GOT3 (cell line): ENCODE data around the gene RNF217.
A peak's percentile ranks its signal among the peaks of the same experiment; 100 is the strongest.
"Not testable (repeated sequence)": the region's sequence is repeated elsewhere in the genome, so short reads cannot be mapped to it uniquely, and the experiment has no call there.

Experiments used
- DNase-seq: peaks from one replicate; lab custom pipeline; 2025; ENCODE audit warnings: mixed read lengths; lab: John Stamatoyannopoulos, UW

The RNF217 gene

DNA sequence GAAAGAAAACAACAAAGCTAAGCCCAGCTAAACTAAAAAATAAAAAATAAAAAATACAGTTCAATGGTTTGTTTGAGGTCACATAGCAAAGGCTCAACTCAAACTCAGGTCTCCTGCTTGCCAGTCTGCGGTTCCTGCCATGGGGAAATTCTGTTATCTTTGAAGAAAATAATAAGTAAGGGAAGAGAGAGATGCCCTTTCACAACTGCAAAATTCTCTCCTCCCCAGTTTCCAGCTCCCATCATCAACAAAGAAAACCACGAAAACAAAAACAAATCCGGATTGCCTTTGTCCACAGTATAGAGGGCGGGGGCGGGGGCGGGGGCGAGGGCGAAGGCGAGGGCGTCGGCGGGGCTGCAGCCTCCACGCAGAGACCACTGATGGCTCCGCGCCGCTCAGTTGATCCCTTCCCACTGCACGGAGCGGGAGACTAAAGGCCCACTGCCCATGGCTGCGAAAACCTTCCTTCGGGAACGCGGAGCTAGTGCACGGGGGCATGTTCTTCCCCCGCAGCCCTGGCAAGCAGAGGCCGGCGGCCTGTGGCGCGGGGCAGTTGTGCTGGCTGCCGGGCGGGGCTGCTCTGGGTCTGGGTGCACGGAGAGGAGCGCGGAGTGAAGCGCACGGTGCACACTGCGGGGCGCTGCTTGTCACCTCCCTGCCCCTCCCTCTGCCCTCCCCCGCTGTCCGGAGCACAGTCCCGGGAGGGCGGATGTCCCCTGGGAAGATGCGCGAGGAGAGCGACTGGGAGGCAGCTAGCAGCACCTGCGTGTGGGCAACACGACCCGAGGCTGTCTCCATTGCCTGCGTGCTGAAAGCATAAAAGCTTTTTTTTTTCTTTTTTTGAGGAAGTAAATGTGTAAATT lies 137.2 kb downstream of the RNF217 start:
- DNase-seq = peak; percentile 14

DNA sequence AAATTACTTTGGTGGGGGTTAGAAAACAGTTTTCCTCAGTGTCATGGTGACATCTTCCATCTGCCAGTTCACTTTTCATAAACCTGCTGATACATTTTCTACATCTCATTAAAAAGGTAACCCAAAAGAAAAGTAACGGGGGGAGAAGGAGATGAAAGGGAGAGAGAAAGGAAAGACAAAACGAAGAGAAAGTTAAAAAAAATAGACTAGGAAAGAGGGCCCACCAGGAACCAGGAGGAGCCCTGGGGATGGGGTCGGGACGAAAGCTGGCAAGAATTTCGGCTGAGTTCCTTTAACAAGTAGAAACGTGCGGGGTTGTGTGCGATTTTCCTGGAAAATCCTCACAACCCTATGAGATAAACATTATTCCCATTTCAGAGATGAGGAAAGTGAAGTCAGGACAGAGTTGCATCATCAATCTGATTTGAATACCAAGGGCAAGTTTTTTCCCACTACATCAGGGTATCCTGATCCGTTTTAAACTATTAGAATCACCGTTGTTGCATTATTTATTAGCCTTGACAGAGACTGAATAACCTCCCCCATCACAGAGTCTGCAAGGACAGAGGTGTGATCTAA lies 137.9 kb downstream of the RNF217 start:
- no peak for DNase-seq

DNA sequence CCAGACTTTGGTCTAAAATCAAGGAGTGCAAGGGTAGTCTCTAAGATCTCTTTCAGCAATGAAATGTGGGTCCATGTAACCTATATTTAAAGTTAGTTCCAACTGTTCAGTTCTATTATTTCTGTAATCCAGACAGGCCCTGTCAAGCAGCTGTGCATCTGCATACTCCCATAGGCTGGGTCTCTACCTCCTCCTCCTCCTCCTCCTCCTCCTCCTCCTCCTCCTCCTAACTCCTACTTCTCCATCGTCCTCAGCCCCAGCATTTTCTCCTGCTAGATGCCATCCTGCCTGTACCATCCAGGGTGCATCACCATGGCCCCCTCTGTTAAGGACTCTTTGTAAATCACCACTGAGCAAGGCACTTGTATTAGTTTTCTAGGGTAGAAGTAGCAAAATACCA lies 138.9 kb downstream of the RNF217 start:
- no peak for DNase-seq

DNA sequence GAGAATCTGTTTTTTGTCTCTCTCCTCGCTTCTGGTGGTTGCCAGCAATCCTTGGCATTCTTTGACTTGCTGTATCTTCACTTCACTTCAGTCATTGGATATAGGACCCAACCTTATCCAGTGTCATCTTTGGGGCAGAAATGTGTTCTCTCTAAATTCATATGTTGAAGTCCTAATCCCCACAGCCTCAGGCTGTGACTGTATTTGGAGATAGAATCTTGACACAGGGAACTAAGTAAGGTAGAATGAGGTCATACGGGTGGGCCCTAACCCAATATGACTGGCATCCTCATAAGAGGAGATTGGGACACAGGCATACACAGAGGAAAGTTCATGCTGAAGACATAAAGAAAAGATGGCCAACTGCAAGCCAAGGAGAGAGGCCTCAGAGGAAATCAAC lies 139.4 kb downstream of the RNF217 start:
- no peak for DNase-seq

DNA sequence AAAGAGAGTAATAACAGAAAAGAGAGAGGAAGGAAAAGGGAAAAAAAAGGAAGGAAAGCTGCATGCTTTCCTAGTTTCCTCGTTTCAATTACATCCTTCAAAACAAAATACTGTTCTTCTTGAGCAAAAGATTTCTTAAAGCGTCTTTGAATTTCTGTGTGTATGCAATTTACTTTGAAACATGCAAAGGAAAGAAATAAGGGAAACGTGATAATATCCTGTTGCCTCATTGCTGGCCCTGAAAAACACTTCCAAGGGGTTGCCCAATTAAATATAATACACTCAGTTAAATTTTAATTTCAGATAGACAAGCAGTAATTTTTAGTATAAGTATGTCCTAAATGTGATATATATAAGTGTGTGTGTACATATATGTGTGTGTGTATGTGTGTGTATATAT lies 140.2 kb downstream of the RNF217 start:
- no peak for DNase-seq

DNA sequence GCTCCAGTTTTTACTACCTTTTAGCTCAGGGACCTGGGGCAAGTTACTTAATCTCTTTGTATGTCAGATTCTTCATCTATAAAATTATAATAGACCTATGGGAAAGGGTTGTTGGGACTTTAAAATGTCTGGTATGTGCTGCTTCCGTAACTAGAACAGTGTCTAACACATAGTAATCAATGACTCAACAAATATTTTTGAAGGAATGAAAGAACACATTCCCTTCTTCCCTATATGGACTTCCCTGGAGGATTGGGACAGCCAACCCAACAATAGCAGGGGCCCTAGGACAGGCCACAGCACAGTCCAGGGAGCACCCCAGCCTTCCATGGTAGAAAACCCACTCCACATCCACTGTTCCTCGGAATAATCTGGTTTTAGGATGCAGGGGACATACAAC lies 140.7 kb downstream of the RNF217 start:
- no peak for DNase-seq

DNA sequence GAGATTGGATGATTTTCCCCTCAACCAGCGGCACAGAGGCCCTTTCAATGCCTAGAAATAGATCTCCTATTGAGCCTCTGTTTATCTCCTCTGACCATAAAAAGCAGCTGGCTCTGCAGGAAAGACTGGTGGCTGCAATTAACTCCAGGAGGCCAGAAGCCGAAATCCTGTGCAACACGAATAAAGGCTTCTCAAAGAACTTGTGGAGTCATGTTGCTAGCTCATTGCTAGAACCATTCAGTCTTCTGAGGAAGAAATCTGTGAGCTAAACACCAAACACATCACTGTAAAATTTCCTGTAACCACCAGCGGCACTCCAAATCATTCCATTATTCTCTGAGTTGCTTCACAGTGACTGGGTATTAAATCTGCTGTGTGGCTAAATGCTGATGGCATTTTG lies 142.2 kb downstream of the RNF217 start:
- DNase-seq = no peak

DNA sequence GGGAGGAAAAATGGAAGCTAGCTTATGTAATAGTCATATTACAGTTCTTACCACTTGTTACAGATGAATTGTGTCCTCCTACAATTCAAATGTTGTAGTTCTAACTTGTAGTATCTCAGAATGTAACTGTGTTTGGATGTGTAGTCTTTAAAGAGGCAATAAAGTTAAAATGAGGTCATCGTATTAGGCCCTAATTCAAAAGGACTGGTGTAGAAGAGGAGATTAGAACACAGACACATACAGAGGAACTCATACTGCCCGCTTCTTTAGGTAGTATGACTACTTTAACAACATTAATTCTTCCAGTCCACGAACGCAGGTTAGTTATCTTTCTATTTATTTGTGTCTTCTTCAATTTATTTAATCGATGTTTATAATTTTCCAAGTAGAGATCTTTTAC lies 144.8 kb downstream of the RNF217 start:
- no peak for DNase-seq

DNA sequence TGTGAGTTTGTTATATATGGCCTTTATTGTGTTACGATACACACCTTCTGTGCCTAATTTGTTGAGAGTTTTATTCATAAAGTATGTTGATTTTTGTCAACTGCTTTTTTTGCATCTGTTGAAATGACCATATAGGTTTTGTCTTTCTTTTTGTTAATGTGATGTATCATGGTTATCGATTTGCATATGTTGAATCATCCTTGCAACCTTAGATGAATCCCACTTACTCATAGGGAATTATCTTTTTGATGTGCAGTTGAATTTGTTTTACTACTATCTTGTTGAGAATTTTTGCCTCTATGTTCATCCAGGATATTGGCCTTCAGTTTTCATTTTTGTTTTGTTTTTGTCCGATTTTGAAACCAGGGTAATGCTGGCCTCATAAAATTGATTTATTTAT lies 145.7 kb downstream of the RNF217 start:
- no peak for DNase-seq

DNA sequence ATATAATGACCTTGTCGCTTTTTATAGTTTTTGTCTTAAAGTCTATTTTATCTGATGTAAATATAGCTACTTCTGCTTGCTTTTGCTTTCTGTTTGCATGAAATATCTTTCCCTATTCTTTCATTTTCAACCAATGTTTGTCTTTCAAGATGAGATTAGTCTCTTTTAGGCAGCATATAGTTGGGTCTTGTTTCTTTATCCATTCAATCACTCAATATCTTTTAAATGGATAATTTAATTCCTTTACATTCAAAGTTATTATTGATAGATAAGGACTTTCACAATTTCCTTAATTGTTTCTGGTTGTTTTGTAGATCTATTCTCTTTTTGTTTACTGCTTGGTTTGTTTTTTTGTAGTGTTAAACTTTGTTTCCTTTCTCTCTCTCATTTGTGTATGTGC lies 147.8 kb downstream of the RNF217 start:
- no peak for DNase-seq

DNA sequence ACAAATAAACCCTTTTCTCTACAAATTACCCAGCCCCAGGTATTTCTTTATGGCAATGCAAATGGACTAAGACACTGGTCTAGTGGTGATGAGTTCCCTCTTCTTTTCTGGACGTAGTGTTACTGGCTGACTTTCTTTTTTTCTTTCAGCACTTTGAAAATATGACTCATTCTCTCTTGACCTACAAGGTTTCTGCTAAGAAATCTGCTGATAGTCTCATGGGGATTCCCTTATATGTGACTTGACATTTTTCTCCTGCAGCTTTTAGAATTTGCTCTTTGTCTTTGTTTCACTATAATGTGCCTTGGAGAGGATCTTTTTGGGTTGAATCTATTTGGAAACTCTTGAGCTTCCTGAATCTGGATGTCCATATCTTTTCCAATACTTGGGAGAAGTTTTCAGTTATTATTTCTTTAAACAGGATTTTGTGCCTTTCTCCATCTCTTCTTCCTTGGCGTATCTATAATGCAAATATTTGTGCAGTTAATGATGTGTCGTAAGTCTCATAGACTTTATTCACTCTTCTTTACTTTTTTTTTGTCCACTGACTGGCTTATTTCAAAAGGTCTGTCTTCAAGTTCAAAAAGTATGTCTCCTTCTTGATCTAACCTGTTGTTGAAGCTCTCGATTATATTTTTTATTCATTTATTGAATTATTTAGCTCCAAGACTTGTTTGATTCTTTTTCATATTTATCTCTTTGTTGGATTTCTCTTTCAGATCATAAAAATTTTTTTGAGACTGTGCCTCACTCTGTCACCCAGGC lies 149.2 kb downstream of the RNF217 start:
- no peak for DNase-seq

DNA sequence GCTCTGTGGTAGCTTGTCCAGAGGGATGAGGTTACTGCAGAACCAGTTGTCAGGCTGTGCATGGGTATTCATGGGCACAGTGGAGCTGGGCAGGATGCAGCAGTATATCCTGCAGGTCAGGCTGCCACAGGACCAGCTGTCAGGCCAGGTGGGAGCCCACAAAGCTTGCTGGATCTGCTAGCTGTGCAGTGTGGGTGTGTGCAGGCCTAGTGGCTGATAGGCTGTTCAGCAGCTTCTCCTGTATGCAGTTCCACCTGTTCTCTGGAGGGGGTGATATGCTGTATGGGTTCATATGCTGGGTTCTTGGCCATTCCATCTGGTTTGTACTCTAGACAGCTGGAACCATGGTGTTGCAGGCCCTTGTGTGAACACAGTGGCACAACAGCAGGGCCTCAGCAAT lies 150.7 kb downstream of the RNF217 start:
- no peak for DNase-seq

DNA sequence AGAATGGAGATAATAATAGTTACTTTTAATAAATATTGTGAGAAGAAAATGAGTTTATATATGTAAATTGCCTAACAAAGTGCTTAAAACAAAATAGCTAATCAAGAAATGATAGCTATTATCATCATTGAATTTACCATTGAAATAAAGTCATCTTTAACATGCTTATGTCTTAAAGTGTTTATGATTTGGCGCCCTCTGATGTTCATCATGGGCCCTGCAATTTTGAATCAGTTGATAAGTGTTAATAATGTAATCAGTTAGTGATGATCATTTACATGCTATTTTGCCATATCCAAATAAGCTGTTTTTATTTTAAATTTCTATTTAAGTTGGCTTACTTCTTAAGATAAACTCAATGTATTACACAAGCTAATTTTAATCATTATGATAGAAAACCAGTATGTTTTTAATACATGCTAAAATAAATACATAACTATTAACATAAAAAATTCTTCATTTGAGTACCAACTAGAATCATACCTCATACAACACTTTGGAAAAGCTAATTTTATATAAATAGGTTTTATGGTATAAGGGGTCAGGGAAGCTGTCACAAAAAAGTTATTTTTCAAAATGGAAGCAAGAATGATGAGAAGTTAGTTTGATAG lies 152.1 kb downstream of the RNF217 start:
- no peak for DNase-seq

DNA sequence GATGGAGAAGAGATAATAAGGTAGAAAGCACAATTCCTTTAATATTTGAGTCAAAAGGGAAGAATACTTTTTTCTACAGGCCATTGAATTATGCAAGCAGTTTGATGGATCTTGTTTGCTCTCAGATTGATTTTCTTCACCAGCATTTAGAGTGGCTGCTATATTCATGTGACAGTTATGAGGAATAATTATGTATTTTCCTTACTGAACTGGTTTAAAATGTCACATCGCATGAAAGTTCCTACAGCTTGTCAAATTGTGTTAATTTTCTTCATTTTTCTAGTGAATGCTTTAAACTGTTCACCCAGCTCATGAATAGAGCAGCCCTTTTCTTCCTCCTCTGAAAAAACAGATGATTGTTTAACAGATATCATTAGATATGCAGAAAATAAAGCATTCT lies 153.9 kb downstream of the RNF217 start:
- DNase-seq = no peak

DNA sequence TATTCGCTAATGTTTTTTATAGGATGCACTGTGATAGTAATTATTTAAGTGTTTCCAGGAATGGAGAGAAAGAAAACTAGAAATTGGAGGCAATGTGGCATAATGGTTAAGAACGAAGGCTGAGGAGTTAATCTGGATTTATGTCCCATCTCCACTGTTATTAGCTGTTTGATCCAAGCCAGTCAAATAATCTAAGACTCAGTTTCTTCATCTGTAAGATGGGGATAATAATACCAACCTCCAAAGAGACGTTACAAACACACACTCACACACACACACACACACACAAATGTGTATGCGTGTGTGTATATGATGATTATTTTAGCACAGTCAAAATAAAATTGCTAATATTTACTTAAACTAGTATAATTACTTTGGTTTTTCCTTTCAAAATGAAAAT lies 154.5 kb downstream of the RNF217 start:
- no peak for DNase-seq

DNA sequence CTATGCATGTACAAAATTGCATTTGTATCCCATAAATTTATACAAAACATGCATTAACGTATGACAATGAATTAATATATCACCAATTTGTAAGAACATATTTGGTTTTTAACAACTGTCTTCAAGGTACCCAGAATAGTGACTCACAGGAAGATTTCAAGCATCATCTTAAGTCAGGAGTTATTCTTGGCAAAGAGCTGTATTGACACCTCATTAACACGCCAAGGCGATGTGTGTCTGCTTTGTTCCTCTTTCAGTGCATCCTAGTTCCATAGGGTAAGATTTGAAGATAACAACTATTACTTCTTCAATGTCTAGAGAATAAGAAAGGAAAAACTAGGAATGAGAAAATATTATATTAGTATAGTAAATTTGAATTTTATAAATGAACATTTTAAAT lies 155.6 kb downstream of the RNF217 start:
- no peak for DNase-seq

DNA sequence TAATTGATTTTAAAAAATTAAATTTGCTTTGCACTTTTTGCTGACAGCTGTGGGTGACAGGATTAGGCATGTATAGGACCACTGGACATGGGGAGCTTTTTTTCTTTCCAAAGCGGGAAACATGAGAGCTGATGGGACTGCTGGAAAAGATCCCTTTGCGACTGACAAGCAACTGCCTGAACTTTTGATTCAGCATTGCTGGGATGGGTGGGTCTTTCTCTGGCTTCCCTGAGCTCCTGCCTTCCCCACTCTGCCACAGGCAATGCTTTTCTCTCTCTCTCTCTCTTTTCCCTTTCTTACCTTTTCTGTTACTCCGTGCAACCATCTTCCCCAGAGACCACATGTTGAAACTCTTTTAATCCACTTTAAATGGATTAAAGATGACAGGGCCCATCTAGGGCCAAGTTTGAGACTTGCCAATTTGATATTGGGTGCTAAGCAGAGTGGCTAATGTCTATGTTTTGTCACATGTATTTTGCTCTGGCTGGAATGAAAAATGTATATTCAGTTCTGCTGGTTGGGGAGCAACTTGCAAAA lies 157.9 kb downstream of the RNF217 start:
- no peak for DNase-seq

DNA sequence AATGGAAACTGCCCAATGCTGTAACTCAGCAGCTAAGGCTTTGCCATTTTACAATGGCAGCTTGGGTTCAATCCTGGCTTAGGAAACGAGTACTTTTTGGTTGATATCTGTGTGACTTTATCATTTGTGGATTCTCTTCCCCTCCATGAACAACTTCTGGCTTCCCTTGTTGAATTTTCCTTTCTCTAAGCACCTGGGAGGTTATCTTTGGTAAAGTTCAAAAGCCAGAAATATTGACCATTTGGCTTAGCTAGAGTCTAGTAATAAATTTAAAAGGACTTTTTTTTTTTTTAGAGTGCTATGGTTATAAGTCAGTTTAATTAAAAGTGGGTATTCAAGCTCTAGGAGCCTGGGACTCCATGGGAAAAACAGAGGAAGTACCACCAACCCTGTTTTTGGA lies 159.7 kb downstream of the RNF217 start:
- no peak for DNase-seq

DNA sequence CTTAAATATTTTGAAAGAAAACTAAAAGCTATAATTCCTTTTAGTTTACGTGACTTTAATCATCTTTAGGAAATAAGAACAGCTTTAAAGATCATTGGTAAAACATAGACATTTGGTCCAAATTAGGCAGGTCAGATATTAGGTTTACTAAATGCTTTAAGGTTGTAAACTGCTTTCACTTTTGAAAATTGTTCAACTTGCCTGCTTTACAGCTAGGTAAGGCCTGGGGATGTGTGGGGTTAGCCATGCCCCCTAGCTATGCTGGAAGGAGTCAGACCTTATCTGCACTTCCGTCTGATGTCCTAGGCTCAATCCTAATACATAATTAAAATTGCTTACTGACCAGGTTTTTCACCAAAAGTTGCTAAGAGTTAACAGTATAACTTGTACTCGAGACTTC lies 160.8 kb downstream of the RNF217 start:
- DNase-seq = no peak

DNA sequence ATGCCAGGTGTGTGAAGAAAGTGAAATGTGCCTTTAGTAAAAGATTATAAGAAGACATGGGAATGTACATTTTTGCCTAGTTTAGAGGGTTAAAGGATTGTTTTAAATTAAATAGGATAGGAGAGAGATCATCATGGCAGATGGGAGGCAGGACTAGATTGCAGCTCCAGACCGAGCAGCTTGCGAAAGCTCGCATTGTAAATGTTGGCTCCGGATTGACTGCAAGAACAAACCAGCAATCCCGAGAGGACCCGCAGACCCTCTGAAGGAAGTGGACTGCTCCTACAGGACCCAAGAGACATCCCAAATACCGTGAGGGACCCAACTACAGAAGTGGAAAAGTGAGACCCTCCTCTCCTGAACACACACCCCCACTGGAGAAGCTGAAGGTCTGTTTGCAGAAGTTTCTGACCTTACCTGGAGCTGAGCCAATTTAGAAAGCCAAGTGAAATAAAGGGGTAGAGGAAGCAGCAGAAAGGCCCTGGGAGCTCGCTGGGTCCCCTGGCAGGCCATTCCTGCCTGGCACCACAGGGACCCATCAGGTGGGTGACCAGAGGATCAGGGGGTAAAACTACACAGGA lies 161.3 kb downstream of the RNF217 start:
- DNase-seq = no peak

DNA sequence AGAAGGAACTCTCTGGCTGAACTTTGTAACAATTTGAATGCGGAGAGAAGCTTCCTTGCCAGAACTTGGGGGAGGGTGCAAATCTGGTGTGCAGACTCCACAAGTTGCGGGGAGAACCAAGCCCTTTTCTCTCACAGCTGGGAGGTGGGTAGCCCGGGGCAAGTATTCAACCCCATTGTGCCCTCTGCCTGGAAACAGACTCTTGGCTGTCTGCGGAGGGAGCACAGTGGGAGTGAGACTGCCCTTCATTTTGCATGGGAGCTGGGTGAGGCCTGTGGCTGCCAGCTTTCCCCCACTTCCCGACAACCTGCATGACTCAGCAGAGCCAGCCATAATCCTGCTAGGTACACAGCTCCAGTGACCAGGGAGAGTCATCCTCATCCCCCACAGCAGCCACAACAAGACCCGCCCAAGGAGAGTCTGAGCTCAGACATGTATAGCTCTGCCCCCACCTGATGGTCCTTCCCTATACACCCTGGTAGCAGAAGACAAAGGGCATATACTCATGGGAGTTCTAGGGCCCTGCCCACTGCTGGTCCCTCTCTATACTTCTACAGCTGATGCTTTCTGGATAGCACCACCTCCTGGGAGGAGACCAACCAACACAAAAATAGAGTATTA lies 161.9 kb downstream of the RNF217 start:
- DNase-seq = no peak

DNA sequence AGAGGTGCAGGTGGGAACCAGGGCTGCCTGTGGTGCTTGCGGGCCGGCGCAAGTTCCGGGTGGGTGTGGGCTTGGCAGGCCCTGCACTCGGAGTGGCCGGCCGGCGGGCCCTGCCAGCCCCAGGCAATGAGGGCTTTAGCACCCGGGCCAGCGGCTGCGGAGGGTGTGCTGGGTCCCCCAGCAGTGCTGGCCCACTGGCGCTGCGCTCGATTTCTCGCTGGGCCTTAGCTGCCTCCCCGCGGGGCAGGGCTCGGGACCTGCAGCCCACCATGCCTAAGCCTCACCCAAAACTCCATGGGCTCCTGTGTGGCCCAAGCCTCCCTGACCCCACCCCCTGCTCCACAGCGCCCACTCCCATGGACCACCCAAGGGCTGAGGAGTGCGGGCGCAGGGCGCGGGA lies 163.6 kb downstream of the RNF217 start:
- not testable (repeated sequence) for DNase-seq
